ENCODE measurements around the gene ZIC1.

GRCh38 chr3:147360646-147361453 lies 48.3 kb upstream of the ZIC1 start:
- TF ChIP-seq CTCF (IDR thresholded peaks at IDR 0.05; ENCODE audit: insufficient read depth, low read length) (no peak), POLR2AphosphoS5 (IDR thresholded peaks at IDR 0.05; ENCODE audit: low read depth) (no peak), GABPA (IDR thresholded peaks at IDR 0.05; ENCODE audit: low read depth) (no peak)
